Retinal pigment epithelial cell (primary cell): ENCODE measurements around the gene NDOR1.

Experiments used
- DNase-seq: peaks from one replicate; pipeline ENCODE4 v3.0.0-alpha.2; 2010; ENCODE audit warnings: low read depth
- H3K4me3 ChIP-seq: 2 replicates; pipeline ENCODE4 v1.5.1; 2011; ENCODE audit warnings: mild to moderate bottlenecking, low read length, control low read depth, moderate library complexity
- CTCF ChIP-seq: conservative IDR thresholded peaks from 2 replicates; pipeline ENCODE4 v1.5.1; 2011; ENCODE audit warnings: low read depth, low read length, control low read depth, inconsistent platforms

Gene NDOR1

GRCh38 chr9:137224830-137225694, 19.6 kb downstream of the NDOR1 start, which contains the start of gene CYSRT1:
CYSRT1 (plus strand) TSS chr9:137225174; CDS start chr9:137225622, 448 bp downstream.
- no peak for TF ChIP-seq CTCF
- H3K4me3 ChIP-seq = peak within 1 kb of the TSS; percentile 77
- no peak for DNase-seq

- H3K4me3 ChIP-seq = no peak overlapping the region
- no peak for DNase-seq
- TF ChIP-seq CTCF = no peak
Measured at GRCh38 chr9:137225699-137226331, 20.3 kb downstream of the NDOR1 start.

DNA sequence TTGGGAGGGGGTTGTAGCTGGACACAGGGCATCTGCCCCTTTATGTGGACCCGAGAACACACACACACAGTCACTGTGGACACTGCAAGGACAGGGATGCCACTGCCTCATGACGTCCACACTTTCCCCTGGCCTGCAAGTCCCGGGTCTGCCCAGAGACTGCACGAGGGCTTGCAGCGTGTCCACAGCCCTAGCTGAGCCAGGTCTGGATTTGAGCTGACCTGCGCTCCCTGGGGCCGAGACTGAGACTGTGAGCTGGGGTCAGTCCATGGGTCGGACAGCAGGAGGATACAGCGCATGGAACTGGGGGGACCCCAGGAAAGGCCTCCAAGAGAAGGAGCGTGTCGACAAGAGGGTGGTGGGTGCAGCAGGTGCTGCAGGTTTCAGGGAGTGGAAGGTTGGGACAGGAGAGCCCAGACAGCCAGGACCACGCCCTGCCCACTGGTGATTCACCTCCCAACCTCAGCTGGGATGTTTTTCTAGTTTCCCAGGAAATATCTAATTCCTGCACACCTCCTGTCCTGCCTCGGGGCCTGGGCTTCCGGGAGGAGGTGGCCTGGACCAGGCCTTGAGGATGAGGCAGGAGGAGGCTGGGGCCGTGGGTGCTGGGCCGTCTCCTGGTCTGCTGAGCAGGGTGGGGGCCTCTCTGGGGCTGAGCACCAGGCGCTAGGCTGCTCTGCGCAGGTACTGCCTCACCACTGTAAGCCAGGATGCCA, 21.0 kb downstream of the NDOR1 start:
- TF ChIP-seq CTCF = no peak
- no peak overlapping the region for H3K4me3 ChIP-seq
- no peak for DNase-seq

- no peak within 1 kb of the TSS for H3K4me3 ChIP-seq
- peak; percentile 94 for TF ChIP-seq CTCF
- peak; percentile 21 for DNase-seq
Measured at GRCh38 chr9:137227054-137227852, 21.8 kb downstream of the NDOR1 start, which contains the start of gene RNF224. RNF224 (plus strand) TSS chr9:137227502; CDS start chr9:137228336, 834 bp downstream.

DNA sequence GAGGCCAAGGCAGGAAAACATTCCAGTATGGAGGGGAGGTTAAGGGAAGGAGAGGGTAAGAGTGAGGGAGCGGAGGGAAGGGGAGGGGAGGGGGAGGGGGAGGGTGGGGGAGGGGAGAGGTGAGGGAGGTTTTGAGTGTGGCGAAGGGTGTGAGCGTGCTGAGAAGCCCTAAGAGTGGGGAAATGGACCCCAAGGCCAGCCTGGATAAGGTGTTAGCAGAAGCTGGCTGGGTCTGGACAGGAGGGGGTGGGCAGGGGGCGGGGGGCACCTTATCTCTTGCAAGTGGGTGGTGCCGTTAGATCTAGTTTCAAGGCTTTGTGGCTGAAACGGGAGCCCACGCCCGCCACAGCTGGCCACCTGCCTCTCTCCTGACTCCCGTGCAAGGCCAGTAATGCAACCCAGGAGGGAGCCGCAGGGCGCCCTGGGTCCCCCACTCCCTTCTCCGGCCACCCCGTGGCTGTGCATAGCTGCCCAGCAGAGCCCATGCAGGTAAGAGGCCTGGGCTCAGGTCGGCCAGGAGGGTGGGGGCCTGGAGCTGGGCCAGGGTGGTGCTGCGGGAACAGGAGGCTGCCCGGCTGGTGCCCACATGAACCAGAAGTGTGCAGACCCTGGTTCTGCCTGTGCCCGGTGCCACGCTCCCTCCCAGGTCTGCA, 22.5 kb downstream of the NDOR1 start:
- no peak overlapping the region for H3K4me3 ChIP-seq
- DNase-seq = no peak
- no peak for TF ChIP-seq CTCF

GRCh38 chr9:137228506-137228967, 23.0 kb downstream of the NDOR1 start:
- no peak for TF ChIP-seq CTCF
- H3K4me3 ChIP-seq = no peak overlapping the region
- DNase-seq = no peak
